GM19239 (cell line): ENCODE measurements around the gene LRRK1.

Experiments used
- DNase-seq: peaks from one replicate; pipeline ENCODE4 v3.0.0; 2011; ENCODE audit warnings: low spot score; ENCODE audit not compliant: insufficient read length
- FAIRE-seq: peaks from 2 replicates; lab custom pipeline; 2011; peaks lifted over from hg19 to GRCh38; lab: Jason Lieb, UNC

Gene LRRK1

GRCh38 chr15:101017093-101017754 is 98.1 kb downstream of the LRRK1 start:
- FAIRE-seq (no peak), DNase-seq (no peak)

- DNase-seq (no peak), FAIRE-seq (no peak)
Measured at GRCh38 chr15:101018016-101018415, 98.9 kb downstream of the LRRK1 start.

GRCh38 chr15:101018450-101018849 is 99.3 kb downstream of the LRRK1 start:
- DNase-seq = no peak
- FAIRE-seq = no peak

- no peak for FAIRE-seq
Measured at GRCh38 chr15:101019366-101019896, 100.3 kb downstream of the LRRK1 start.

GRCh38 chr15:101020451-101020850 is 101.3 kb downstream of the LRRK1 start:
- DNase-seq (no peak), FAIRE-seq (no peak)

More at GRCh38 chr15:101019366-101019896, 100.3 kb downstream of the LRRK1 start:
- no peak for DNase-seq

GRCh38 chr15:101020945-101021344 is 101.8 kb downstream of the LRRK1 start:
- no peak for DNase-seq
- no peak for FAIRE-seq

GRCh38 chr15:101022306-101022705 is 103.1 kb downstream of the LRRK1 start:
- DNase-seq = no peak
- FAIRE-seq = no peak

- DNase-seq (no peak), FAIRE-seq (no peak)
Measured at GRCh38 chr15:101022876-101023275, 103.7 kb downstream of the LRRK1 start.

- FAIRE-seq (no peak), DNase-seq (no peak)
Measured at GRCh38 chr15:101023501-101024072, 104.4 kb downstream of the LRRK1 start.

- FAIRE-seq = no peak
- no peak for DNase-seq
Measured at GRCh38 chr15:101024073-101024695, 105.0 kb downstream of the LRRK1 start.

GRCh38 chr15:101024706-101025500 is 105.7 kb downstream of the LRRK1 start:
- no peak for DNase-seq
- no peak for FAIRE-seq

- no peak for DNase-seq
Measured at GRCh38 chr15:101025501-101025885, 106.3 kb downstream of the LRRK1 start.

GRCh38 chr15:101025896-101026631 is 106.9 kb downstream of the LRRK1 start:
- DNase-seq = no peak
- FAIRE-seq = no peak

More at GRCh38 chr15:101025501-101025885, 106.3 kb downstream of the LRRK1 start:
- no peak for FAIRE-seq

- DNase-seq (no peak), FAIRE-seq (no peak)
Measured at GRCh38 chr15:101026656-101027272, 107.6 kb downstream of the LRRK1 start.

GRCh38 chr15:101027273-101027901 is 108.2 kb downstream of the LRRK1 start:
- FAIRE-seq = no peak
- DNase-seq = no peak

- no peak for FAIRE-seq
- no peak for DNase-seq
Measured at GRCh38 chr15:101027920-101028319, 108.8 kb downstream of the LRRK1 start.

GRCh38 chr15:101028321-101028720 is 109.2 kb downstream of the LRRK1 start:
- FAIRE-seq (no peak), DNase-seq (no peak)

- no peak for FAIRE-seq
- no peak for DNase-seq
Measured at GRCh38 chr15:101028772-101029438, 109.7 kb downstream of the LRRK1 start.
